ENCODE results near the gene CAMTA1. TPM values are rescaled to one million over a fixed set of nuclear protein-coding genes. Genes with fewer than 3 reads are reported as not detected.

Gene CAMTA1
- total and polyA plus RNA-seq, 4 donors = 18.0 to 93.5 (median 35.8) TPM

GRCh38 chr1:7302126-7302525 lies 516.9 kb downstream of the CAMTA1 start:
- no peak overlapping the region for H3K4me3 ChIP-seq (ENCODE audit: low read depth in 1 of 3, low read length in 3 of 3)
- H3K9me3 ChIP-seq (ENCODE audit: control insufficient read depth in 4 of 4, low read length in 3 of 4) = peaks cover 0 to under 1% (median 0%) of the 10 kb centered on the region in 4 donors
- no peak overlapping the region for H3K9ac ChIP-seq (ENCODE audit: low read depth in 1 of 2, low read length in 2 of 2)
- H3K36me3 ChIP-seq (ENCODE audit: control insufficient read depth in 4 of 4, insufficient read depth in 3 of 4, low read depth in 1 of 4, low read length in 3 of 4) = no peaks in the 10 kb centered on the region
- H3K27ac ChIP-seq (ENCODE audit: low read depth in 1 of 2, low read length in 2 of 2) = no peak overlapping the region
- no peak for DNase-seq (ENCODE audit: low spot score)
- WGBS = 84% methylated on average over 6 of the region's 6 CpGs
- no peaks in the 10 kb centered on the region for H3K27me3 ChIP-seq (ENCODE audit: control insufficient read depth in 4 of 4, insufficient read depth in 4 of 4, low read length in 3 of 4)
- H3K4me1 ChIP-seq (ENCODE audit: control insufficient read depth in 4 of 4, insufficient read depth in 4 of 4, low read length in 3 of 4) = no peaks in the 10 kb centered on the region
- no peak for TF ChIP-seq EGR1 (IDR thresholded peaks at IDR 0.05; ENCODE audit: low read depth in 2 of 2)
- no peak for TF ChIP-seq SP1 (IDR thresholded peaks at IDR 0.05)
- no peak for TF ChIP-seq JUND (IDR thresholded peaks at IDR 0.05)
- TF ChIP-seq RXRA (IDR thresholded peaks at IDR 0.05) = no peak
- no peak for TF ChIP-seq MAX (IDR thresholded peaks at IDR 0.05)
- no peak for TF ChIP-seq NR2F2 (IDR thresholded peaks at IDR 0.05)

GRCh38 chr1:7302873-7303272 lies 517.6 kb downstream of the CAMTA1 start:
- Histone ChIP-seq H3K9ac (ENCODE audit: low read depth in 1 of 2, low read length in 2 of 2) (no peak overlapping the region), H3K4me3 (ENCODE audit: low read depth in 1 of 3, low read length in 3 of 3) (no peak overlapping the region), H3K9me3 (ENCODE audit: control insufficient read depth in 4 of 4, low read length in 3 of 4) (peaks cover 0 to 7% (median 0%) of the 10 kb centered on the region in 4 donors), H3K27me3 (ENCODE audit: control insufficient read depth in 4 of 4, insufficient read depth in 4 of 4, low read length in 3 of 4) (no peaks in the 10 kb centered on the region), H3K4me1 (ENCODE audit: control insufficient read depth in 4 of 4, insufficient read depth in 4 of 4, low read length in 3 of 4) (no peaks in the 10 kb centered on the region), H3K27ac (ENCODE audit: low read depth in 1 of 2, low read length in 2 of 2) (no peak overlapping the region), H3K36me3 (ENCODE audit: control insufficient read depth in 4 of 4, insufficient read depth in 3 of 4, low read depth in 1 of 4, low read length in 3 of 4) (no peaks in the 10 kb centered on the region)
- TF ChIP-seq SP1 (IDR thresholded peaks at IDR 0.05) = no peak
- TF ChIP-seq HNF4G (IDR thresholded peaks at IDR 0.05) = no peak
- no peak for TF ChIP-seq FOXA1 (IDR thresholded peaks at IDR 0.05)
- TF ChIP-seq YY1 (IDR thresholded peaks at IDR 0.05) = no peak
- no peak for TF ChIP-seq NR2F2 (IDR thresholded peaks at IDR 0.05)
- TF ChIP-seq HNF4A (conservative IDR thresholded peaks at IDR 0.05) = no peak
- TF ChIP-seq MAX (IDR thresholded peaks at IDR 0.05) = no peak
- no peak for TF ChIP-seq RAD21 (IDR thresholded peaks at IDR 0.05)
- no peak for TF ChIP-seq ATF3 (IDR thresholded peaks at IDR 0.05)
- no peak for TF ChIP-seq EGR1 (IDR thresholded peaks at IDR 0.05; ENCODE audit: low read depth in 2 of 2)
- no peak for TF ChIP-seq TAF1 (conservative IDR thresholded peaks at IDR 0.05)
- TF ChIP-seq FOXA2 (IDR thresholded peaks at IDR 0.05) = no peak
- TF ChIP-seq CTCF (IDR thresholded peaks at IDR 0.05; ENCODE audit: low read depth, low read length, missing input control) = no peak
- TF ChIP-seq RXRA (IDR thresholded peaks at IDR 0.05) = no peak
- no peak for TF ChIP-seq REST (IDR thresholded peaks at IDR 0.05)
- 69% methylated on average over 5 of the region's 5 CpGs for WGBS
- DNase-seq (ENCODE audit: low spot score) = no peak

Data from liver (tissue), 9 donors.